PC-3 (cell line): ENCODE data around the gene C17orf67.

Experiments
- CTCF ChIP-seq: fragments of 300-600 bp; sonication (generic); conservative IDR thresholded peaks from 2 replicates; pipeline ENCODE4 v1.5.1; 2017; ENCODE audit warnings: antibody characterized with exemption, low read depth, mild to moderate bottlenecking, low read length
- EZH2phosphoT487 ChIP-seq: fragments of 300-600 bp; sonication (generic); IDR thresholded peaks from 2 replicates; pipeline ENCODE4 v1.6.1; 2018; ENCODE audit warnings: mild to moderate bottlenecking, antibody characterized with exemption, low read length, borderline replicate concordance

- no peak for TF ChIP-seq CTCF
- TF ChIP-seq EZH2phosphoT487, result no peak
Measured at GRCh38 chr17:56765449-56765848, 68.3 kb downstream of the C17orf67 start.
